ENCODE measurements around the gene PPP6R2.
A peak's percentile ranks its signal among the peaks of the same experiment; 100 is the strongest.

Gene PPP6R2

DNA sequence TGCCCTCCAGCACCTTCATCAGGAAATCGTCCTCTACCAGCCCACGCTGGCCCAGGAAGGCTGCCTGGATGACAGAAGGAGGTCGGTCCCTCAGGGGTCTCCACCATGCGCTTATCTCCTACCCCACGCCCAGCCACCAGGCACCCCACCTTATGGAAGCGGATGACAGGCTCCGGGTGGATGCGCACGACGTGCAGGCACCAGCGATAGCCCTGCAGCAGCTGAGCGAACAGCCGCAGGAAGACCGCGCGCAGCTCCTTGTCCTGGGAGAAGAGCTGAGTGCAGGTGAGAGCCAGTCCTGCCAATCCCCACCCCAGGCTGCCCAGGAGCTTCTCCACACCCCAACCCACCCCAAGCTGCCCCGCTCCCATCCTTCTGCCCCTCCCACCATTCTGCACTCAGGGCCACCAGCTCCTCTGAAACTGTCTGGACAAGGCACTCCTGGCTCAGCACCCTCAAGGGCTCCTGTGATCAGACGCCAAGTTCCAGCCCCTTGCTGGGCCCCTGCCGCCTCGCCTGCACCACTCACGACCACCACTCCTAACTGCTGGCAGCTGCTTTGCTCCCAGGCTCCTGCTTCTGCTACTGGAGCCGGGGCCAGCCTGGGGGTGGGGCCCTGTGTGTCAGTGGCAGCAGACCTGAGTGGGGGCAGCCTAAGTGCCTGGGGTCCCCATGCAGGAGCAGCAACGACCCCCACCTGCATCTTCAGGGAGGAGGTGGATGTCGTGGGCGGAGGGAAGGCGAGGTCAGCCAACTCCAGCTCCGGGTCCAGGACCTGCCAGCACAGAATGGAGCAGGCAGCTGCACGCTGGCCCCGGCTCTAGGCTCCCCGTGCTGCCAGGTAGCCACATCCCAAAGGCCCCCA, 122.2 kb downstream of the PPP6R2 start:
- TF ChIP-seq POLR2A (IDR thresholded peaks at IDR 0.05; ENCODE audit: low read depth, low read length) = no peak
- no peak for DNase-seq (ENCODE audit: insufficient read length, low spot score)

DNA sequence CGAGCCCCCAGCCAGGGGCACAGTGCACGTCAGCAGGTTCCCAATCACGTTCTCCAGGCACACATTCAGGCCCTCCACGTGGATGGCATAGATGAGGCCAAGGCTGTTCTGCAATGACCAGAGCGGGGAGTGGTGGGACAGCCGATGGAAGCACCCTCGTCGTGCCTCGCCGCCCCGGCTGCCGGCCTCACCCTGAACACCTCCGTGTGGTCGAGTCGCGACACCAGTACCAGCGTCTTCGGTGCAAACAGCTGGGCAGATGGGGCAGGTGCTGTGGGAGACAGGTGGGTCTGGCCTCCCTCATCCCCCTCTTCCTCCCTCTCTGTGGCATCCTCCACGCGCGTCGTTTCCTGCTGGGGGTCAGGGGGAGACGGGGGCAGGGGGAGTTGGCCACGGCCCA, 124.2 kb downstream of the PPP6R2 start:
- DNase-seq (ENCODE audit: insufficient read length, low spot score) (no peak), FAIRE-seq (no peak)
- no peak for TF ChIP-seq POLR2A (IDR thresholded peaks at IDR 0.05; ENCODE audit: low read depth, low read length)

More for the DNA sequence above, 122.2 kb downstream of the PPP6R2 start:
- no peak for FAIRE-seq

DNA sequence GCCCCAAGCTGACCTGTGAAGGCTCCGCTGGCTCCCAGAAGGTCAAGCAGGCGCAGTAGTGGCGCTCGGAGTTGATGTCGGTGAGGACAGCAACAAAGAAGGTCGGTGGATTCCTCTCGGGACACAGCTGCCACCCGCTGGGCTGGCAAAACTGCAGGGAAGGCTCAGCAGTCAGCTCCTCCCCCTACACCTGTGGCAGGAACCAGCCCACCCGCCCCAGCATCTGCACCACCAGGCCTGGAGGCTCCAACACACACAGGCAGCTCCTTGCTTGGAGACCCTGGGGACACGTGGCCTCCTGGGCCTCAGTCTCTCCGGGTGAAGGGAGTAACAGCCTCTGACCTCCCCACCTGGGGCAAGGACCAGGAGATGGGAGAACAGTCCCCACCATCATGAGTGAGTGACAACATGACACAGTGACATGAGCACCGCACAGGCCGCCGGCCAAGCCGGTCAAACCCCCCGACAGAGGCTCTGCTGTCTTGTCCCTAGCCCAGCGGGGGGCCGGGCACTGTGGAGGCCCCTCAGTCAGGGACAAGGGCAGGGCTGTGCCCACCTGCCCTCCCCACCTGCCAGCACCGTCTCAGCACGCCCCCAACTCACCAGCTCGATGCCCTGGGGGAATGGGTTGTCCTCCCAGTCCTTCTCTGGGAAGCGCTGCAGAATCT, 124.8 kb downstream of the PPP6R2 start:
- FAIRE-seq = no peak
- no peak for DNase-seq (ENCODE audit: insufficient read length, low spot score)
- TF ChIP-seq POLR2A (IDR thresholded peaks at IDR 0.05; ENCODE audit: low read depth, low read length) = no peak

DNA sequence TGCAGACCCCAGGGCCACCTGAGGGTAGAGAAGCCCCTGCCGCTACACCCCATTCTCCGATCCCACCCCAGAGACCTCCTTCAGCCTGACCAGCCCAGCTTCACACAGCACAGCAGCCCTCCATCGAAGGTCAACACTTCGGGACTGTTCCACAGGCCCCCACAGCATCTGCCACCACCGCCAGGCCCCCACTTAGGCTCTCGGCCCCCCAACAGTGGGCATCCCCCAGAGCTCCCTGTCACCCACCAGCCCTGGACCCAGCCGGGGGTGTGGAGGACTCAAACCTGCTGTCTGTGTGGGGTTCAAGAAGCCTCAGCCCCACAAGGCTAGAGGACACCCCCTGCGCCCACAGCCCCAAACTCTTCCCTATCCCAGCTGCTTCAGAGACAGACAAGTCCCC, 125.5 kb downstream of the PPP6R2 start:
- TF ChIP-seq POLR2A (IDR thresholded peaks at IDR 0.05; ENCODE audit: low read depth, low read length) = no peak
- no peak for FAIRE-seq
- no peak for DNase-seq (ENCODE audit: insufficient read length, low spot score)

DNA sequence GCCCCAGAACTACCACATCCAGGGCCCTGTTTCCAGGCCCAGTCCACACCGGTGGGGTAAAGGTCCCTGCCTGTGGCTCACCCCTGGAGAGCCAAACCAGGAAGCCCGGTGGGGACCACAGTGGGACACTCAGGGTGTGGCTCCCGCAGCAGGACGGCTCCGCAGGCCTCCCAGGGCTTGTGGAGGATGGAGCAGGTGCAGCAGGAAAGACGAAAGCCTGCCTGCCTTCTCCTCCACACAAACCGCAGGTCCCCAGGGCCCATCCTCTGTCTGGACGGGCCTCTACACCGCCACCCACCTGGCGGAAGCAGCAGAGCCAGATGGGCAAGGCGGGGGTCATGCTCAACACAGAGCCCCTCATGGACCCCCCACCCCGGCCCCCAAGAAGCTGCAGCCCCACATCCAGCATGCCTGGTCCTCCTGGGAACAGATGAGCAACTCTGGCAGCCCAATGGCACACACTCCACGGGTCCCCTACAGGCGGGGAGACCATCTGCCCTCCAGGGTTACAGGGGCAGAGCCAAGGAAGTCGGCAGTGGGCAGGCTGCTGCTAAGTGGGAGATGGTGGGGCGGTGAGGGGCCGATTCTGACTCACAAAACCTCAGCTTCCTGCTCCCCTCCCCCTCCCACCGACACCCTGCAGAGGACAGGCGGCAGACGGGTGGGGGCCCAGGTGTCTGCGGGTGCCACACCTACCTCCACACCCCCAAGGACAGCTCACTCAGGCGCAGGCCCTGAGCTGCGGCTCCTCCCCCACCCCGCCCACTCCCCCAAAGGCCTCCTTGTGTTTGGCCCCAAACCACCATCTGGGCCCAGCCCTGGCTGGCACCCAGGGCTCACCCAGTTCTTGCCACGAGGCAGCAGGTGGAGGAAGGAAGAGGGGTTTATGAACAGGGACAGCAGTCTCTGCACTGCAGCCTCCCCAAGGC, 126.5 kb downstream of the PPP6R2 start:
- peak; percentile 79 for DNase-seq (ENCODE audit: insufficient read length, low spot score)
- no peak for FAIRE-seq
- no peak for TF ChIP-seq POLR2A (IDR thresholded peaks at IDR 0.05; ENCODE audit: low read depth, low read length)

DNA sequence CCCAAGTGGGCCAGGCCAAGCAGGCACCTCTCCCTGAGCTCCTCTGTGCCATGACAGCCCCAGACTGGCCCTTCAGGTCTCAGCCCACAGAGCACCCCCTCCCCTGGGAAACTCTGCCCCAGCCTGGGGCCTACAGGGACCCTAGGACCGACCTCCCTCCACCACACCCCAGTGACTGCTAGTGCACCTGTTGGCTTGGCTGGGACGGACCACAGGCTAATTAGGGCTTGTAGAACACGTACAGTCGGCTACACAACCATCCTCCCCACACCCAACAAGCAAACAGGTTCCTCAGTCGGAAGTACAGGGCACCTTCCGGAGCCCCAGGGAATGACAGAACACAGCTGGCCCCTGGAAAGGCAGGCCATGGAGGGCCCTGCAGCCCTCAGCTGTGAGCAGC, 127.4 kb downstream of the PPP6R2 start:
- FAIRE-seq (no peak), DNase-seq (ENCODE audit: insufficient read length, low spot score) (no peak)
- TF ChIP-seq POLR2A (IDR thresholded peaks at IDR 0.05; ENCODE audit: low read depth, low read length) = no peak

DNA sequence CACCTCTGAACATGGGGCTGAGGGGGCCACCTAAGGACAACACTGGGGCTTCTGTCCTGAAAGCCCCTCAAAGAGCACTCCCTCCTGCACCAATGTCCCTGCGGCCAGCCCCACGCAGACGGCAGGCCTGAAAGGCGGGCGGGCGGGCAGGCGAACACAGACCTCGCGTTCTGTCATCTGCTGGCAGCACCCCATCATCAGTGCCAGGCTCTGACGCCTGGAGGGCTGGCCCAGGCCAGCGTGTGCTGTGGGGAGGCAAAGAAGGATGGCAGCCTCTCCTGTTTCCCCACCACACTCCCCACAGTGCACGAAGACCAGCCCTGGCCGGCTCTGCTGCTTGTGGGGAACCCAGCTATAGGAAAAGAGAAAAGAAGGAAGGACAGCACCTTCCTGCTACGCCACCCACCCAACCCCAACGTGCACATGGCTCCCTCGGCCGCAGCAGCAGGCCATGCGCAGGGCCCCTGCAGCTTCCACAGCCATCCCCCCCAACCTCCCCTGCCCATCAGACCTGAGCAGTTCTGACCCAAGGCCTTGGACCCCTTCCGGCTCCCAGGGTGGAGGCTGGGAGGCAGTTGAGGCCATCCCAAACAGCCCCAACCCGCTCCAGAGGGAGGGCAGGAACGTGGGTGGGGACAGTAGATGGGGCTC, 128.2 kb downstream of the PPP6R2 start:
- no peak for TF ChIP-seq POLR2A (IDR thresholded peaks at IDR 0.05; ENCODE audit: low read depth, low read length)
- DNase-seq (ENCODE audit: insufficient read length, low spot score) (no peak), FAIRE-seq (no peak)

DNA sequence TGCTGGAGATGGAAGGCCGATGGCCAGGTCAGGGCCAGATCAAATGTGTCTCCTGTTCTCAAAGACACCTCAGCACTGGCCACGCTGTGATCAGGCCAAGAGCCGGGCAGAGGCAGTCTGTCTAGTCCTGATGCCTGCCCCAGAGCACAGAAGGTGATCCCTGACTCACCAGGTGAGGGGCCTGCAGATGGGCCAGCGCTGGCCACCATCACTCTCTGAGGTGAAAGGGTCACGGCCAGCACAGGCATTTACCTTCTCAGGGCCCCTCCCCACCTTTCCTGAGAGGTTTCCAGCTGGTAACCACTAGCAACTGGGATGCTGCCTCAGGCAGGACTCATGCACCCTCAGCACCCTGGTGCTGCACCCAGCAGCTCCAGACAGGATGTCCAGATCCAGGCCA, 128.8 kb downstream of the PPP6R2 start:
- no peak for DNase-seq (ENCODE audit: insufficient read length, low spot score)
- FAIRE-seq = no peak
- TF ChIP-seq POLR2A (IDR thresholded peaks at IDR 0.05; ENCODE audit: low read depth, low read length) = no peak

DNA sequence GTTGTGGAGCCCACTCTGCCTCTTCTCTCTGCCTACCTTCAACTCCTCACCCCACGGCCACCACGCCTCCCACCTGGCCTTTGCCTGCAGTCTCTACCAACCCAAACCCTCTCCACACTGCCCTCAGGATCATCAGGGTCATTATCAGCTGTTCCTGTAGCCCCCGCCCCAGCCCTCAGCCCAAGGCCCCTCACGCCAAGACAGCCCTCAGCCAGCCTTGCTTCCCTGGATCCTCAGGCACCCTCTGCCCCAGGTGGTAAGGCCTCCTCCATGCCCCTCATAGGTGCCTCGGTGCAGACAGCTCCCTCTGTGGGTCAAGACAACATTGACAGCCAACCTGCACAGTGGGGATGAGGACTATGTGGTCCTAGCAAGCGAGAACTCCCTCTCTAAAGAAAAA, 130.0 kb downstream of the PPP6R2 start:
- no peak for DNase-seq (ENCODE audit: insufficient read length, low spot score)
- no peak for FAIRE-seq
- no peak for TF ChIP-seq POLR2A (IDR thresholded peaks at IDR 0.05; ENCODE audit: low read depth, low read length)

DNA sequence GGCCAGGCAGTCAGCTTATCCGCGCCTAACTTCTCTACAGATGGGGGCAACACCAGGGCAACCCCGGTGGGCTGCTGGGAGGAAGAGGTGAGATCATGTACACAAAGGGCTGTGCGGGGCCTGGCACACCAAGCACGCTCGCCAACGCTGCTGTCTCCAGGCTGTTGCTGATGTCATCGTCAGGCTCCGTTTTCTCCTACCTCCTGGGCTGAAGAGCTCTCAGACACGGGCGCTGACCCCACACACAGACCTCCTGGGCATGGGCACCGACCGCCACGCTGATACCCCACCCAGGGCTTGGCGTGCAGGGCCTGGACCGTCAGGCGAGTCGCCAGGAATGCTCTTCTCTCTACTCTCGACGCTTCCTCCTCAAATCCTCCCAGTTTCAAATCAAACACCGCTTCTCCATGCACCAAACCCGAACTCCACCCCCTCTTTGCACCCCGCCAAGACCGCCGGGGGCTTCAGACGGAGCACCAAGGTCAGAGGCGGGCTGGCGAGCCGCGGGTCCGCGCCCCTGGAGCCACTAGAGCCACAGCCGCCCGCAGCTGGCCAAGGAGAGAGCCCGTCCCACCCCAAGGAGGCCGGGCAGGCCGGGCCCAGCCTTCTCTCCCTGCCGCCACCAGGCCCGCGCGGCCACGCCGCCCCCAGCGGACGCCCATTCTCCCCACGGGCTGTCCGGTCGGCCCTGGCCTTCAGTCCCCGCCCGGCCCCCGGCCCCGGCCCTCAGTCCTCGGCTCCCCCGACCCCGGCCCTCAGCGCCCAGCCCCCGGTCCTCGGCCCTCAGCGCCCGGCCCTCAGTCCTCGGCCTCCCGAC, 130.9 kb downstream of the PPP6R2 start:
- FAIRE-seq = no peak
- DNase-seq (ENCODE audit: insufficient read length, low spot score) = no peak
- TF ChIP-seq POLR2A (IDR thresholded peaks at IDR 0.05; ENCODE audit: low read depth, low read length) = no peak

DNA sequence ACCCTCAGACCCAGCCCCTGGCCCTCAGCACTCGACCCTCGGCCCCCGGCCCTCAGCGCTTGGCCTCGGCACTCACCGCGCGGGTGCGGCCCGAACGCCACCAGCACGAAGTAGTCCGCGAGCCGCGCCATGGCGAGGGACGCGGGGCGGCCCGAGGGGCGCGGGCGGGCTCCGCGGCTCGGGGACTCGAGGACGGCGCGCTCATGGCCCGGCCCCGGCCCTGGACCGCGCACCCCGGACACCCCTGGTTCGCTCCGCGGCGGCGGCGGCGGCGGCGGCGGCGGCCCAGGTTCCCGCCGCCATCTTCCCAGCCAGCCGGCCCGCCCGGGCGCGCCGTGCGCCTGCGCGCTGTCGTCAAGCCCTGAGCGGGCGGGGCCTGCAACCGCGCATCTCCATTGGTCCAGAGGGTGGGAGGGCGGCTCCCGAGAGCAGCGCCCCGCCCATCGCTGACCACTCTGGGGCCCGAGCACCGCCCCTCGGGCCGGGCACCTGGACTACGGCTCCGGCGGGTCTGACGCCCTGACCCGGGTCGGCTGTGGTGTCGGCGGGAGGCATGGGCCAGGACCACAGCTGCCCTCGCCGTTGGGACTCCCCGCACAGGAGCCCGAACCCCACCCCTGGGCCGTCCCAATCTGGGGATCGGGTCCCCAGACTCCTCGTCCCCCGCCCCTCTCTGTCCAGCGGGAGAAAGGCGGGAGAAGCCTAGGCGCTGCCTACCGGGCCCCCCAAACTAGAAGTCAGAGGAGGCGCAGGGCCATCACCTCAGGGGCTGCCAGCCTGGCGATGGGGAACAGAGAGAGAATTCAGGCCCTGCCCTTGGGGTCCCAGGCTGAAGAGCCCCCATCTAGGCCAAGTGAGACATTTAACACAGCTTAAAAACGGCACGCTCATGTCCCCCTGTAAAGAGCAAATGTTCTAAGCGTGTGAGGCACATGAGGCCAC, 131.9 kb downstream of the PPP6R2 start, which contains the start of gene SBF1:
Gene SBF1 (minus strand): TSS at position 326 of the 942 bp plus-strand sequence. CDS start 195 bp downstream, at position 131.
- TF ChIP-seq POLR2A (IDR thresholded peaks at IDR 0.05; ENCODE audit: low read depth, low read length) = peak; percentile 60
- peak; percentile 96 for DNase-seq (ENCODE audit: insufficient read length, low spot score)
- FAIRE-seq = no peak

DNA sequence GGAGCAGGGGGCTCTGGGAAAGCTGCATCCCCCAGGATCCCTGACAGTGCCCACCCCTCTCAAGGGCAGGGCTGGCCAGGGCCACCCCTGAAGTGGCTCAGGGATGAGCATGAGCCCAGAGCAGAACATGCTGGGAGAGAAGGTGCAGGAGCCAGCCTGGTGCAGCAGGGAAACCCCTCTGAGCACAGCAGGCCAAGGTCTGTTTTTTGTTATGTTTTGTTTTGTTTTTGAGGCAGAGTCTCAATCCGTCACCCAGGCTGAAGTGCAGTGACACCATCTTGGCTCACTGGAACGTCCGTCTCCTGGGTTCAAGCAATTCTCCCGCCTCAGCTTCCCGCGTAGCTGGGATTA, 132.5 kb downstream of the PPP6R2 start:
- DNase-seq (ENCODE audit: insufficient read length, low spot score) = no peak
- TF ChIP-seq POLR2A (IDR thresholded peaks at IDR 0.05; ENCODE audit: low read depth, low read length) = no peak
- no peak for FAIRE-seq

Data from H54 (cell line).